GM19467 (cell line): Measurements from ENCODE around the gene CCDC27.
"Not testable (repeated sequence)": the region's sequence is repeated elsewhere in the genome, so short reads cannot be mapped to it uniquely, and the experiment has no call there.

Experiments used
- ATAC-seq: cut with Tn5 transposase; IDR thresholded peaks from one replicate; pipeline ENCODE4 v1.9.1; 2021; ENCODE audit warnings: mild to moderate bottlenecking, moderate library complexity; ENCODE audit not compliant: unreplicated experiment

CCDC27 gene

GRCh38 chr1:3735027-3735681, 17.1 kb upstream of the CCDC27 start:
- ATAC-seq = no peak

GRCh38 chr1:3735688-3736087, 16.6 kb upstream of the CCDC27 start:
- ATAC-seq = no peak

- ATAC-seq = no peak
Measured at GRCh38 chr1:3736131-3736561, 16.1 kb upstream of the CCDC27 start.

- no peak for ATAC-seq
Measured at GRCh38 chr1:3736708-3737107, 15.5 kb upstream of the CCDC27 start.

GRCh38 chr1:3738943-3739342, 13.3 kb upstream of the CCDC27 start:
- no peak for ATAC-seq

GRCh38 chr1:3740042-3740441, 12.2 kb upstream of the CCDC27 start:
- no peak for ATAC-seq

- no peak for ATAC-seq
Measured at GRCh38 chr1:3740752-3741151, 11.5 kb upstream of the CCDC27 start.

GRCh38 chr1:3741566-3742438, 10.4 kb upstream of the CCDC27 start:
- ATAC-seq = no peak

- ATAC-seq = no peak
Measured at GRCh38 chr1:3742439-3743298, 9.6 kb upstream of the CCDC27 start.

GRCh38 chr1:3743421-3743820, 8.8 kb upstream of the CCDC27 start:
- no peak for ATAC-seq

- ATAC-seq = no peak
Measured at GRCh38 chr1:3743826-3744225, 8.4 kb upstream of the CCDC27 start.

- ATAC-seq = no peak
Measured at GRCh38 chr1:3744646-3745045, 7.6 kb upstream of the CCDC27 start.

GRCh38 chr1:3745071-3745470, 7.2 kb upstream of the CCDC27 start:
- ATAC-seq = no peak

GRCh38 chr1:3745590-3746381, 6.5 kb upstream of the CCDC27 start:
- no peak for ATAC-seq

GRCh38 chr1:3746389-3746829, 5.8 kb upstream of the CCDC27 start:
- no peak for ATAC-seq

GRCh38 chr1:3746830-3747521, 5.3 kb upstream of the CCDC27 start:
- peak; percentile 72 for ATAC-seq

- ATAC-seq = no peak
Measured at GRCh38 chr1:3747522-3747848, 4.8 kb upstream of the CCDC27 start.

GRCh38 chr1:3747903-3748302, 4.3 kb upstream of the CCDC27 start:
- no peak for ATAC-seq

- ATAC-seq = not testable (repeated sequence)
Measured at GRCh38 chr1:3748316-3748900, 3.8 kb upstream of the CCDC27 start.

- ATAC-seq = no peak
Measured at GRCh38 chr1:3749512-3749911, 2.7 kb upstream of the CCDC27 start.
